SU-DHL-6 (cell line): ENCODE measurements around the gene JHY.

ENCODE experiments used
- H2AFZ ChIP-seq: fragments of 200-600 bp; sonication (generic); 2 replicates; pipeline ENCODE4 v1.6.1; 2014; ENCODE audit warnings: low read depth, mild to moderate bottlenecking, moderate library complexity, mixed read lengths, antibody characterized with exemption, low read length; ENCODE audit not compliant: severe bottlenecking
- H3F3A ChIP-seq: fragments of 200-600 bp; shearing (Covaris generic); 2 replicates; pipeline ENCODE4 v1.6.0; 2016; ENCODE audit warnings: antibody characterized with exemption, mild to moderate bottlenecking; ENCODE audit not compliant: insufficient read depth
- H3K27ac ChIP-seq: fragments of 200-600 bp; sonication (generic); 2 replicates; pipeline ENCODE4 v1.5.1; 2016; ENCODE audit warnings: low read depth, mild to moderate bottlenecking, low read length, moderate library complexity, mixed read lengths
- H3K27me3 ChIP-seq: fragments of 200-600 bp; sonication (generic), shearing (Covaris generic); 2 replicates; pipeline ENCODE4 v1.6.0; 2014; ENCODE audit warnings: mild to moderate bottlenecking, low read length
- H3K36me3 ChIP-seq: fragments of 200-600 bp; sonication (generic); 2 replicates; pipeline ENCODE4 v1.6.1; 2014; ENCODE audit warnings: mild to moderate bottlenecking, low read length, mixed read lengths
- H3K4me2 ChIP-seq: fragments of 300-600, 200-600 bp; shearing (Covaris generic), sonication (generic); 2 replicates; pipeline ENCODE4 v1.6.0; 2014; ENCODE audit warnings: low read length, low read depth, mild to moderate bottlenecking; ENCODE audit not compliant: poor library complexity, severe bottlenecking
- H3K4me3 ChIP-seq: fragments of 200-600 bp; sonication (generic); 2 replicates; pipeline ENCODE4 v1.5.1; 2014; ENCODE audit warnings: antibody characterized with exemption, low read length, mild to moderate bottlenecking, mixed read lengths; ENCODE audit not compliant: insufficient read depth, poor library complexity, severe bottlenecking
- H3K79me2 ChIP-seq: fragments of 200-600 bp; sonication (generic); 2 replicates; pipeline ENCODE4 v1.6.1; 2014; ENCODE audit warnings: mild to moderate bottlenecking, low read length, moderate library complexity; ENCODE audit not compliant: insufficient read depth
- H3K9ac ChIP-seq: fragments of 200-600 bp; sonication (generic); 2 replicates; pipeline ENCODE4 v1.7.0; 2014; ENCODE audit warnings: mild to moderate bottlenecking, low read length
- H3K9me2 ChIP-seq: fragments of 200-600 bp; sonication (generic); replicated peaks from 2 replicates; pipeline ENCODE4 v1.6.1; 2014; ENCODE audit warnings: low read length; ENCODE audit not compliant: insufficient read depth
- H3K9me3 ChIP-seq: fragments of 200-600 bp; sonication (generic); 2 replicates; pipeline ENCODE4 v1.6.1; 2014; ENCODE audit warnings: low read length, mixed read lengths; ENCODE audit not compliant: insufficient read depth
- H4K20me1 ChIP-seq: fragments of 200-600 bp; sonication (generic); 2 replicates; pipeline ENCODE4 v1.6.1; 2014; ENCODE audit warnings: low read depth, mild to moderate bottlenecking, antibody characterized with exemption, low read length, moderate library complexity, mixed read lengths
- CTCF ChIP-seq: fragments of 200-600 bp; sonication (generic); IDR thresholded peaks from one replicate; pipeline ENCODE4 v1.5.1; 2017; ENCODE audit warnings: antibody characterized with exemption, mild to moderate bottlenecking, low read length, moderate library complexity; ENCODE audit not compliant: insufficient read depth, poor library complexity, severe bottlenecking
- EZH2phosphoT487 ChIP-seq: fragments of 200-600 bp; sonication (generic), shearing (Covaris generic); conservative IDR thresholded peaks from 2 replicates; pipeline ENCODE4 v1.6.1; 2018; ENCODE audit warnings: mild to moderate bottlenecking, antibody characterized with exemption, low read length, moderate library complexity, mixed read lengths

Gene JHY

DNA sequence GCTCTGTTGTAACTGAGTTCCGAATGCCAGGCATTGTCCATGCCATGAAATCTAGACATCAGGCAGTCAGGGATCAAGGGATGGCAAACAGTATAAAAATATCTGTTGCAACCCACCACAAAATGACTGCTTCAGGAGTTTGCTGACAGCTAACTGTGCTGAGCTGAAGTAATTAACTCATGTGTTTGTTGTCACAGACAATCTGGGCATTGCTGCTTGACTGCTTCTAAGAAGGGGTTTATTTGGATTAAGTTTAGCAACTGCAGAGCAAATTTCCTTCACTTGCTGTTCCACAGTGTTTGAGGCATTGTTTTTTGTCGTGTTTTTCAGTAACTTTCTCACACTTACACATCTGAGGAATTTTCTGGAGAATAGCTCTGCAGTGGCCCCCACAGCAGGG, 68.7 kb downstream of the JHY start:
- H3K9me3 ChIP-seq, result no peaks in the 10 kb centered on the region
- no peak overlapping the region for H3K9ac ChIP-seq
- no peak overlapping the region for H3K4me3 ChIP-seq
- H3K9me2 ChIP-seq, result no peaks in the 10 kb centered on the region
- no peaks in the 10 kb centered on the region for H3K27me3 ChIP-seq
- no peak overlapping the region for H3K27ac ChIP-seq
- no peak overlapping the region for H3K4me2 ChIP-seq
- H4K20me1 ChIP-seq, result no peaks in the 10 kb centered on the region
- TF ChIP-seq EZH2phosphoT487 (no peak), CTCF (no peak)
- no peaks in the 10 kb centered on the region for H3K36me3 ChIP-seq
- H2AFZ ChIP-seq, result no peak overlapping the region
- no peaks in the 10 kb centered on the region for H3F3A ChIP-seq
- no peaks in the 10 kb centered on the region for H3K79me2 ChIP-seq

DNA sequence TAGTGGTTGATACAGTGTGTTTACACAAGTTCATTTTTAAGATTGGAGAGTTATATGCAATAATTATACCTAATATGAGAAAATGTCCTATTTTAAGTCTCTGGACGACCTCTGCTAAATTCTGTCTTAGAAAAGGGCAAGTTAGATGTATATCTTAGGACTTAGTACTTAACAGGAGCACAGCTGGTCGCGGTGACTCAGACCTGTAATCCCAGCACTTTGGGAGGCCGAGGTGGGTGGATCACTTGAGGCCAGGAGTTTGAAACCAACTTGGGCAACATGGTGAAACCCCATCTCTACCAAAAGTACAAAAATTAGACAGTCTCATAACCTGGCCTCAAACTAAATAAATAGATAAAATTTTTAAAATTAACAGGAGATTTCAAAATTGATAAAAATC, 71.9 kb downstream of the JHY start:
- Histone ChIP-seq H3K36me3 (no peaks in the 10 kb centered on the region), H2AFZ (no peak overlapping the region), H3K4me3 (no peak overlapping the region), H3K9me3 (no peaks in the 10 kb centered on the region), H3K27me3 (no peaks in the 10 kb centered on the region), H3K4me2 (no peak overlapping the region), H3K79me2 (no peaks in the 10 kb centered on the region), H4K20me1 (no peaks in the 10 kb centered on the region), H3K9me2 (no peaks in the 10 kb centered on the region), H3F3A (no peaks in the 10 kb centered on the region), H3K9ac (no peak overlapping the region), H3K27ac (no peak overlapping the region)
- TF ChIP-seq EZH2phosphoT487 (no peak), CTCF (no peak)

GRCh38 chr11:122963961-122964360, 81.4 kb downstream of the JHY start:
- Histone ChIP-seq H3K27ac (no peak overlapping the region), H3K9ac (no peak overlapping the region), H3K4me3 (no peak overlapping the region), H3K27me3 (no peaks in the 10 kb centered on the region), H3K79me2 (no peaks in the 10 kb centered on the region), H3K4me2 (no peak overlapping the region), H2AFZ (no peak overlapping the region), H4K20me1 (no peaks in the 10 kb centered on the region), H3K9me2 (no peaks in the 10 kb centered on the region), H3K9me3 (no peaks in the 10 kb centered on the region), H3F3A (no peaks in the 10 kb centered on the region), H3K36me3 (no peaks in the 10 kb centered on the region)
- no peak for TF ChIP-seq EZH2phosphoT487
- no peak for TF ChIP-seq CTCF
